Measurements from ENCODE around the gene NTRK1. TPM values are rescaled to one million over a fixed set of nuclear protein-coding genes. Genes with fewer than 3 reads are reported as not detected.

The NTRK1 gene
- total RNA-seq, 4 donors from 2014 or later = 0.11 to 1.2 (median 0.63) TPM

GRCh38 chr1:156864796-156865195 lies 4.1 kb downstream of the NTRK1 start:
- TF ChIP-seq POLR2A (IDR thresholded peaks at IDR 0.05) (no peak), CTCF (IDR thresholded peaks at IDR 0.05) (no peak)
- no peak overlapping the region for H3K27ac ChIP-seq
- no peaks in the 10 kb centered on the region for H3K9me3 ChIP-seq
- intact Hi-C loops (cut with DNase I) = loop anchor here (5.0 kb wide), 1 partner anchor 67 kb away; no protein-coding TSS in a partner anchor
- H3K36me3 ChIP-seq = no peaks in the 10 kb centered on the region
- DNase-seq = no peak
- H3K4me3 ChIP-seq (replicated peaks in 1 of 3) = no peak overlapping the region
- peaks cover 13 to 15% of the 10 kb centered on the region in 2 donors for H3K4me1 ChIP-seq
- WGBS, 2 donors = 88 to 100% methylated on average over 4 of the region's 4 CpGs
- peaks cover 17% of the 10 kb centered on the region for H3K27me3 ChIP-seq

GRCh38 chr1:156865258-156865657 lies 4.6 kb downstream of the NTRK1 start:
- TF ChIP-seq POLR2A (IDR thresholded peaks at IDR 0.05) (no peak), CTCF (IDR thresholded peaks at IDR 0.05) (no peak)
- Histone ChIP-seq H3K27me3 (peaks cover 15% of the 10 kb centered on the region), H3K9me3 (no peaks in the 10 kb centered on the region), H3K4me1 (peaks cover 8 to 10% of the 10 kb centered on the region in 2 donors), H3K27ac (no peak overlapping the region), H3K4me3 (replicated peaks in 1 of 3) (no peak overlapping the region), H3K36me3 (no peaks in the 10 kb centered on the region)
- intact Hi-C loops (cut with DNase I) = no loop called here
- 83 to 85% methylated on average over 9 of the region's 9 CpGs for WGBS, 2 donors
- DNase-seq = no peak

- Histone ChIP-seq H3K27ac (no peak overlapping the region), H3K9me3 (no peaks in the 10 kb centered on the region), H3K4me1 (peaks cover 2 to 4% of the 10 kb centered on the region in 2 donors), H3K36me3 (no peaks in the 10 kb centered on the region), H3K4me3 (replicated peaks in 1 of 3) (no peak overlapping the region), H3K27me3 (peaks cover 9% of the 10 kb centered on the region)
- WGBS, 2 donors = 67 to 75% methylated on average over 4 of the region's 4 CpGs
- no peak for DNase-seq
- intact Hi-C loops (cut with DNase I) = no loop called here
- TF ChIP-seq POLR2A (IDR thresholded peaks at IDR 0.05) (no peak), CTCF (IDR thresholded peaks at IDR 0.05) (no peak)
Observed at GRCh38 chr1:156865865-156866248, 5.2 kb downstream of the NTRK1 start.

GRCh38 chr1:156866249-156866909 lies 5.7 kb downstream of the NTRK1 start:
- Histone ChIP-seq H3K27me3 (peaks cover 4% of the 10 kb centered on the region), H3K4me1 (no peaks in the 10 kb centered on the region), H3K36me3 (no peaks in the 10 kb centered on the region), H3K9me3 (no peaks in the 10 kb centered on the region), H3K27ac (no peak overlapping the region), H3K4me3 (replicated peaks in 1 of 3) (no peak overlapping the region)
- WGBS, 2 donors = 44 to 45% methylated on average over 7 to 12 of the region's 12 CpGs
- intact Hi-C loops (cut with DNase I) = no loop called here
- TF ChIP-seq POLR2A (IDR thresholded peaks at IDR 0.05) = no peak
- no peak for TF ChIP-seq CTCF (IDR thresholded peaks at IDR 0.05)
- DNase-seq = no peak

- H3K9me3 ChIP-seq = no peaks in the 10 kb centered on the region
- H3K36me3 ChIP-seq = no peaks in the 10 kb centered on the region
- TF ChIP-seq POLR2A (IDR thresholded peaks at IDR 0.05) (no peak), CTCF (IDR thresholded peaks at IDR 0.05) (no peak)
- WGBS, 2 donors = 64 to 76% methylated on average over 9 to 13 of the region's 13 CpGs
- no peak overlapping the region for H3K27ac ChIP-seq
- no peak overlapping the region for H3K4me3 ChIP-seq (replicated peaks in 1 of 3)
- no peaks in the 10 kb centered on the region for H3K4me1 ChIP-seq
- intact Hi-C loops (cut with DNase I) = no loop called here
- H3K27me3 ChIP-seq = no peaks in the 10 kb centered on the region
- no peak for DNase-seq
Observed at GRCh38 chr1:156868341-156868740, 7.7 kb downstream of the NTRK1 start.

All from thyroid gland (tissue), 4 donors.